ENCODE data around the gene WDR64. TPM values are rescaled to one million over a fixed set of nuclear protein-coding genes. Genes with fewer than 3 reads are reported as not detected.

WDR64 gene
- total and polyA plus RNA-seq, 2 of the 4 experiments (the other 2 are of a cell fraction): not detected

DNA sequence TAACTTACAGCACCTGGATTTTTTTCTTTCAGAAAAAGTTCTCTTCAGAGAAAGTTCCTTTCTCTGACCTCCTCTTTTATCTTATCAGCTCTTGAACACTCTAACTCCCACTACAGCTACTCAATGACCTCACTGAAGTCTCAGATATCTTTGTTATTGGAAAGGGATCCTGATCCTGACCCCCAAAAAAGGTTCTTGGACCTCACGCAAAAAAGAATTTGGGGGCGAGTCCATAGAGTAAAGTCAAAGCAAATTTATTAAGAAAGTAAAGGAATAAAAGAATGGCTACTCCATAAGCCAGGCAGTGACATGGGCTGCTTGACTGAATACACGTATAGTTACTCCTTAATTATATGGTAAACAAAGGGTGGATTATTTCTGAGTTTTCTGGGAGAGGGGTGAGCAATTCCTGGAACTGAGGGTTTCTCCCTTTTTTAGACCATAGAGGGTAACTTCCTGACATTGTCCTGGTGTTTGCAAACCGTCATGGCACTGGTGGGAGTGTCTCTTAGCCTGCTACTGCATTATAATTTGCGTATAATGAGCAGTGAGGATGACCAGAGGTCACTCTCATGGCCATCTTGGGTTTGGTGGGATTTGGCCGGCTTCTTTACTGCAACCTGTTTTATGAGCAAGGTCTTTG is 44.2 kb downstream of the WDR64 start:
- intact Hi-C loops (cut with micrococcal nuclease): no loop called here

More for the DNA sequence above, 44.2 kb downstream of the WDR64 start:
- ATAC-seq (ENCODE audit: low read depth) (no peak), DNase-seq (no peak)
- Histone ChIP-seq H3K27me3 (ENCODE audit: control insufficient read depth, insufficient read depth, low read length) (no peaks in the 10 kb centered on the region; the same call in 1 of the 2 replicates), H4K8ac (ENCODE audit: low read depth in 2 of 2, low read length in 2 of 2) (no peak overlapping the region), H3K4me3 (ENCODE audit: insufficient read depth, low read depth, low read length) (no peak overlapping the region), H3K4me2 (ENCODE audit: low read depth, low read length) (no peak overlapping the region), H3K79me1 (ENCODE audit: low read depth in 1 of 2, low read length in 2 of 2) (no peaks in the 10 kb centered on the region), H3K27ac (ENCODE audit: insufficient read depth, low read length) (no peak overlapping the region), H3K9me1 (ENCODE audit: insufficient read depth, low read length) (no peaks in the 10 kb centered on the region), H3K9me3 (ENCODE audit: control insufficient read depth, insufficient read depth, low read length) (no peaks in the 10 kb centered on the region), H2BK5ac (ENCODE audit: low read depth, low read length, poor library complexity, severe bottlenecking) (no peak overlapping the region), H3K4ac (ENCODE audit: low read depth, low read length) (no peak overlapping the region), H4K91ac (ENCODE audit: insufficient read depth, low read depth, low read length) (no peak overlapping the region), H3K23ac (ENCODE audit: low read depth, low read length) (no peak overlapping the region), H3K36me3 (ENCODE audit: control insufficient read depth, insufficient read depth, low read length) (no peaks in the 10 kb centered on the region), H3K9ac (ENCODE audit: low read depth, low read length) (no peak overlapping the region), H2BK15ac (ENCODE audit: low read depth, low read length) (no peak overlapping the region), H2AK5ac (ENCODE audit: low read depth, low read length) (no peak overlapping the region), H3K18ac (ENCODE audit: low read depth, low read length) (no peak overlapping the region), H2BK120ac (ENCODE audit: low read depth, low read length) (no peak overlapping the region), H3K56ac (ENCODE audit: extremely low read depth, insufficient read depth, low read length) (no peak overlapping the region), H3K14ac (replicated peaks; ENCODE audit: low read depth, low read length) (no peak overlapping the region), H2AK9ac (replicated peaks; ENCODE audit: low read depth, low read length, poor library complexity) (no peak overlapping the region), H4K20me1 (ENCODE audit: insufficient read depth, low read length) (no peaks in the 10 kb centered on the region), H2AFZ (replicated peaks; ENCODE audit: low read length, poor library complexity) (no peak overlapping the region), H3K4me1 (ENCODE audit: control insufficient read depth, insufficient read depth, low read length) (no peaks in the 10 kb centered on the region), H2BK20ac (ENCODE audit: low read depth, low read length) (no peak overlapping the region), H4K5ac (ENCODE audit: low read depth, low read length) (no peak overlapping the region)
- in situ Hi-C loops (cut with MboI; ENCODE audit: low sequenced_read_pairs): no loop called here
- TF ChIP-seq RCOR1 (IDR thresholded peaks at IDR 0.05; ENCODE audit: insufficient replicate concordance, low read length) (no peak), CHD1 (IDR thresholded peaks at IDR 0.05; ENCODE audit: low read depth, low read length) (no peak)
- TF ChIP-seq, protein P1, sequence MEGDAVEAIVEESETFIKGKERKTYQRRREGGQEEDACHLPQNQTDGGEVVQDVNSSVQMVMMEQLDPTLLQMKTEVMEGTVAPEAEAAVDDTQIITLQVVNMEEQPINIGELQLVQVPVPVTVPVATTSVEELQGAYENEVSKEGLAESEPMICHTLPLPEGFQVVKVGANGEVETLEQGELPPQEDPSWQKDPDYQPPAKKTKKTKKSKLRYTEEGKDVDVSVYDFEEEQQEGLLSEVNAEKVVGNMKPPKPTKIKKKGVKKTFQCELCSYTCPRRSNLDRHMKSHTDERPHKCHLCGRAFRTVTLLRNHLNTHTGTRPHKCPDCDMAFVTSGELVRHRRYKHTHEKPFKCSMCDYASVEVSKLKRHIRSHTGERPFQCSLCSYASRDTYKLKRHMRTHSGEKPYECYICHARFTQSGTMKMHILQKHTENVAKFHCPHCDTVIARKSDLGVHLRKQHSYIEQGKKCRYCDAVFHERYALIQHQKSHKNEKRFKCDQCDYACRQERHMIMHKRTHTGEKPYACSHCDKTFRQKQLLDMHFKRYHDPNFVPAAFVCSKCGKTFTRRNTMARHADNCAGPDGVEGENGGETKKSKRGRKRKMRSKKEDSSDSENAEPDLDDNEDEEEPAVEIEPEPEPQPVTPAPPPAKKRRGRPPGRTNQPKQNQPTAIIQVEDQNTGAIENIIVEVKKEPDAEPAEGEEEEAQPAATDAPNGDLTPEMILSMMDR (conservative IDR thresholded peaks at IDR 0.05; ENCODE audit: low read depth, low read length): no peak
- WGBS, 2 experiments (ENCODE audit: extremely low coverage in 2 of 2, insufficient read length in 1 of 2): no CpG with 5 or more reads among the region's 6 CpGs
- BruUV-seq (replicated peaks): no TSS peak
- dilution Hi-C loops (cut with HindIII; ENCODE audit: low sequenced_read_pairs, unreplicated experiment): no loop called here
- ChIA-PET CTCF (interaction anchor here (0.6 kb wide), 1 partner anchor 13 kb away, joined by 3 read pairs; no protein-coding TSS in a partner anchor), POLR2A (ENCODE audit: unreplicated experiment) (no interaction called here)
